Neutrophil (primary cell): ENCODE results near the gene BMF.
A peak's percentile ranks its signal among the peaks of the same experiment; 100 is the strongest.

Source experiments
- H3K27ac ChIP-seq: fragments of 200-600 bp; sonication (generic); 2 replicates; pipeline ENCODE4 v1.5.1; 2016; ENCODE audit warnings: mild to moderate bottlenecking, moderate library complexity
- H3K27me3 ChIP-seq: fragments of 200-600 bp; sonication (generic); 2 replicates; pipeline ENCODE4 v1.6.0; 2016; ENCODE audit warnings: mild to moderate bottlenecking
- H3K36me3 ChIP-seq: fragments of 200-600 bp; sonication (generic); 2 replicates; pipeline ENCODE4 v1.5.1; 2017
- H3K4me1 ChIP-seq, 2 experiments: fragments of 200-600 bp in 1 of 2; sonication (generic) in 1 of 2; 1 replicate in 1 of 2; 2 replicates in 1 of 2; pipeline versions ENCODE4 v1.5.1 to v1.6.1; 2013 to 2016; ENCODE audit warnings: low read depth in 1 of 2, low read length in 1 of 2, mild to moderate bottlenecking in 1 of 2, moderate library complexity in 1 of 2; ENCODE audit not compliant: control insufficient read depth in 1 of 2, insufficient read depth in 1 of 2
- H3K4me3 ChIP-seq, 2 experiments: fragments of 200-600 bp in 1 of 2; sonication (generic) in 1 of 2; 1 replicate in 1 of 2; 2 replicates in 1 of 2; pipeline ENCODE4 v1.5.1; 2013 to 2016; ENCODE audit warnings: low read depth in 1 of 2, low read length in 1 of 2, mild to moderate bottlenecking in 1 of 2, moderate library complexity in 1 of 2
- H3K9me3 ChIP-seq: fragments of 200-600 bp; sonication (generic); 2 replicates; pipeline ENCODE4 v1.5.1; 2016
- CTCF ChIP-seq: fragments of 200-600 bp; sonication (generic); IDR thresholded peaks from 2 replicates; pipeline ENCODE4 v1.5.1; 2016; ENCODE audit warnings: antibody characterized with exemption

The BMF gene

GRCh38 chr15:40104865-40105516 lies 3.7 kb downstream of the BMF start:
- Histone ChIP-seq H3K4me3 (peak overlapping the region; percentile 49 to 50), H3K4me1 (peaks cover 54 to 59% of the 10 kb centered on the region in 2 experiments), H3K27me3 (no peaks in the 10 kb centered on the region), H3K27ac (peak overlapping the region; percentile 75), H3K36me3 (no peaks in the 10 kb centered on the region), H3K9me3 (no peaks in the 10 kb centered on the region)
- TF ChIP-seq CTCF: peak; percentile 84

DNA sequence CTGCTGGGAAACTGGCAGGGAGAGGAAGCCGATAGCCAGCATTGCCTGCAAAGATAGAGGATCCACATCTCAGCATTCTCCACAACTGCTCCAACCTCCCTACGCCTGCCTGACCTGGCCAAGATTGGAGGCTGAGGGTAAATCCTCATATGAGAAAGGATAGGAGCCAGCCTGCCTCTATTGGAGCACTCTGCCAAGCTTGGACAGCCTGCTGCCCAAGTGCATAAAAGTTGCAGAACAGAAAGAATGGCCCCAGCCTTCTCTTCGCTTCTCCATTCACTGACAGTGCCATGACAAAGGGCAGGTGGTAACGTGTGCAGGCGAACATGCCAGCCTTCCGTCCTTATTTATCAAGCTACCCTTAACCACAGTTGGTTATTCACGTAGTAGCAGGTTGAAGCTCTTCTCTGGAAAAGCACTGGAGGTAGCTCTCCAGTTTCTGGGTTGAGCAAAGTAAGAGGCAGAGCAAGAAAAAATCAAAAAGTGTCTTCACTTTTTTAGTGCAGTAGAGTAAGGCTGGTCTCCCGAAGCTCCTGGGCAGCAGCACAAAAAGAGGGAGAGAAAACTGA lies 4.3 kb downstream of the BMF start:
- no peak overlapping the region for H3K4me3 ChIP-seq
- no peaks in the 10 kb centered on the region for H3K9me3 ChIP-seq
- no peak for TF ChIP-seq CTCF
- peaks cover 51 to 57% of the 10 kb centered on the region in 2 experiments for H3K4me1 ChIP-seq
- no peak overlapping the region for H3K27ac ChIP-seq
- H3K36me3 ChIP-seq: no peaks in the 10 kb centered on the region
- H3K27me3 ChIP-seq: no peaks in the 10 kb centered on the region

GRCh38 chr15:40103864-40104271 lies 4.8 kb downstream of the BMF start:
- TF ChIP-seq CTCF: no peak
- Histone ChIP-seq H3K36me3 (no peaks in the 10 kb centered on the region), H3K4me3 (no peak overlapping the region), H3K9me3 (no peaks in the 10 kb centered on the region), H3K4me1 (peaks cover 47 to 53% of the 10 kb centered on the region in 2 experiments), H3K27ac (no peak overlapping the region), H3K27me3 (no peaks in the 10 kb centered on the region)

DNA sequence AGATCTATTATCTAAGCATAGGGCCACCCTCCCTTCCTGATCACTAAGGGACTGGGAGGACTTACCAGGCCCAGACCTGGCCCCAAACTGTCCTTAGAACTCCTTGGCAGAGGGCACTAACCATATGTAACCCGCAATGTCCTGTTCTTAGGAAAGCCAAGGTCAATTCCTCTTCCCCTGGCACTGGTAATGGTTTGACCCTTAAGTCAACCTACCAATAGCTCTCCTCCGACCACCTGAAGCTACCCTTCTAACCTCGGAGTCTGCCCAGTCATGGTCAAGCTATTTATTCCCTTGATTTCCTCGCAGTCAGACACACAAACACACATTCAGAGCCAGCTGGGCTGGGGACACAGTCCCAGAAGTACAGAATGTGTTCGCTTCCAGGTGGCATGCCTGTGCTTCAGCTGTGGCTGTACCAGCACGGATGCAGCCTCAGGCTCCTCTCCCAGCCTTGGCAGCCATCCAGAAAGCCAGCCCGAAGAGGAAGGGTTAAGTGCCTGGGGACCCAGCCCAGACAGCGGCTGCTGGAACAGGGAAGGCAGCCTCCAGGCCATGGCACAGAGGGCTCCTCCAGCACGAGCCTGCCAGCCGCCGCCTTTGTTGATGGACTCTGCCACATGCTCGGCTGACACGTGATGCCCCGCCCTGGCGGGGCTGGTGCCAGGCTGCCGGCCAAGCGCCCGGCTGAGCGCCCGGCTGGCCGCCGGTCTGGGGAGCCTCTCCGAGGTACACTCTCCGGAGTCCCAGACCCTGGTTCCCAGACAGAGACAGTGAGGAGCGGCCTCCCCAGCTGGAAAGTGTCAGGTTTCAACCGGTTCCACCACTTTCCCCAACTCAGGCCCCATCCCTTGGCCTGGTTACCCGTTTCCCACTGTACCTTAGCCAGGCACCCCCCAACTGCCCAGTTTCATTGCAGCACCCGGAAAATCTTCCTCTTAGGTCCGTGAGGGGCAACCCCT lies 5.5 kb downstream of the BMF start:
- Histone ChIP-seq H3K4me1 (peaks cover 52 to 55% of the 10 kb centered on the region in 2 experiments), H3K36me3 (no peaks in the 10 kb centered on the region), H3K9me3 (no peaks in the 10 kb centered on the region), H3K4me3 (no peak overlapping the region), H3K27me3 (no peaks in the 10 kb centered on the region), H3K27ac (no peak overlapping the region)
- TF ChIP-seq CTCF: no peak

DNA sequence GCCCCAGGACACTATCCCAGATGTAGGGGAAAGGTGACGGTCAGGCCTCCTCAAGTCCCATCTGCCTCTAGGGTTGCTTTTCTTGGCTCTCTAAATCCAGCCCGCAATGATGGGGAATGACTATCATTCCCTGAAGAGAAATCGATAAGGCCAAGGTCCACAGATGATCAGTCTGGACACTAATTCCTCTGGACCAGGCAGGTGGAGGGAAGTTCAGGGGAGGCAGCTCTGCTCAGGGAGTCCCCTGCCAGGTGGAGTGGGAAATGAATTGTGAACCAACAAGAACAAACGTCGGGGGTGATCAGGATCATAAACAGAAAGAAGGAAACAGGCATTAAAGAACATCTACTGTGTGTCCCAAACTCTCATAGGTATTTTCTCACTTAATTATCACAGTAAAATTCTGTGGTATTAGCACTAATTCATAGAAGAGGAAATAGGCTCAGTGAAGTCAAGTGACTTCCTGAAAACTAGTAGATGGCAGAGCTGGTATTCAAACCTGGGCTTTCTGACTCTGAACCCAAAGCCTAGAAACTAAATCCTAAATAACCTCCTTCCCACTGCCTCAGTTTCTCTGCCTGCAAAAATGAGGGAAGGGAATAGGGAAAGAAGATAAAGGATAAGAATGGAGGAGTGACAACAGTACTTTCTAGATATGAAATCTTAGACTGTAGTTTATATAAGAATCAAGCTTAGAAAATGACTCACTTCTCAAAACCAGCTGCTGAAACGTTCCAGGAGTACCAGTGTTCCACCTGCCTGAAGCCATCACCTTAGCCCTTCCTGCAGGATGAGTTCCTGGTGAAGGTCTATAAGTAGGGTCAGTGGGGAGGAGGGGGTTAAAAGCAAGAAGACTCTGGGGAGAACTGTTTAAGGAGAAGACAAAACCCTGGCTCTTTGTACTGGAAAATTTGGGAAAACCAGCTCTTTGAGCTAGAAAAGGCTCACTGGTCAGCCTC lies 7.5 kb downstream of the BMF start:
- no peak overlapping the region for H3K4me3 ChIP-seq
- H3K27me3 ChIP-seq: no peaks in the 10 kb centered on the region
- H3K9me3 ChIP-seq: no peaks in the 10 kb centered on the region
- no peak for TF ChIP-seq CTCF
- peak overlapping the region; percentile 29 for H3K27ac ChIP-seq
- H3K36me3 ChIP-seq: no peaks in the 10 kb centered on the region
- H3K4me1 ChIP-seq: peaks cover 40 to 44% of the 10 kb centered on the region in 2 experiments
